NT2/D1 (cell line): Measurements from ENCODE around the gene SLC8A1.

Experiments
- DNase-seq: peaks from one replicate; pipeline ENCODE4 v3.0.0-alpha.2; 2011; ENCODE audit warnings: low read depth, low spot score
- H3K27me3 ChIP-seq: 2 replicates; pipeline ENCODE4 v1.6.0; 2011; ENCODE audit warnings: mild to moderate bottlenecking; ENCODE audit not compliant: insufficient read length, insufficient read depth
- H3K36me3 ChIP-seq: 2 replicates; pipeline ENCODE4 v1.6.1; 2011; ENCODE audit warnings: mild to moderate bottlenecking, low read length, mixed read lengths; ENCODE audit not compliant: insufficient read depth, insufficient read length
- H3K4me1 ChIP-seq: 2 replicates; pipeline ENCODE4 v1.5.1; 2011; ENCODE audit not compliant: insufficient read depth, insufficient read length
- H3K4me3 ChIP-seq: 2 replicates; pipeline ENCODE4 v1.5.1; 2011; ENCODE audit warnings: low read depth; ENCODE audit not compliant: insufficient read length
- H3K9ac ChIP-seq: 2 replicates; pipeline ENCODE4 v1.6.0; 2011; ENCODE audit warnings: low read depth; ENCODE audit not compliant: insufficient read length
- H3K9me3 ChIP-seq: 2 replicates; pipeline ENCODE4 v1.5.1; 2011; ENCODE audit warnings: mild to moderate bottlenecking, low read length; ENCODE audit not compliant: insufficient read depth
- SUZ12 ChIP-seq: IDR thresholded peaks from 2 replicates; pipeline ENCODE4 v1.6.1; 2011; ENCODE audit not compliant: insufficient read length, insufficient read depth; ENCODE audit errors: extremely low read depth
- YY1 ChIP-seq: IDR thresholded peaks from 2 replicates; pipeline ENCODE4 v1.6.1; 2011; ENCODE audit not compliant: insufficient read length, insufficient read depth
- ZNF274 ChIP-seq: IDR thresholded peaks from 2 replicates; pipeline ENCODE4 v1.6.1; 2011; ENCODE audit warnings: mild to moderate bottlenecking, low read depth, low read length

SLC8A1 gene

DNA sequence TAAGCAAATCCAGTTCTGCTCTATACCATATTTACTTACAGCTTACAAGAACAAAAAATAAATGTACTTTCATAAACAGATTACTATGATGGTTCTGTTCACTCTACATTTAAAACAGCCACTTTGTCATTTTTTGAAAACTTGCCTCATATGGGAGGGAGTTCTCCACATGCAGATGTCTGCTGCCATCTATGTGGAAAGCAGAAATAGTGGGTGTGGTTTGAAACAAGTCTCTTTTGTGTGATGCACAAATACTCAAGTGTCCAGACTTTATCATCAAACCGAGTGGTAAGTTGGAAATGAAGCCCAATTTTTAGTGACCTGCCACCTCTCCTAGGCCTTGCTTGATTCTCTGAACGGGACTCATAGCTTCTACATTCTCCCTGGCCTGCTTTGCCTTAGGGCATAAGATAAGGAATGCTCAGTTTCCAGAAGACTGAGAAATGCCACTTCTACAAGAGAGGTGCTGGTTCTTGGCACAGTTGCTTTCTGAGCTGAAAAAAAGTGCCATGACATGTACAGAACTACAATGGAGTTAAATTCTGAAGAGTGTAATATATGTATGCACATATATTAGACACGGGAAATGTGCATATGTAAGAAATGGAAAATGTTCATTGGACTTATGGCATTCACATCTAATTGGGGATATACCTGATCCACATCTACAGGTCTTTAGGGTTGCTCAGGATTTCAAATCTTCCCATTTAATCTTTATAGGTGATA, 221.0 kb downstream of the SLC8A1 start:
- no peaks in the 10 kb centered on the region for H3K27me3 ChIP-seq
- H3K4me3 ChIP-seq = no peak overlapping the region
- DNase-seq = no peak
- no peak for TF ChIP-seq ZNF274
- no peak for TF ChIP-seq YY1
- no peak for TF ChIP-seq SUZ12
- H3K9ac ChIP-seq = no peak overlapping the region
- no peaks in the 10 kb centered on the region for H3K9me3 ChIP-seq
- H3K4me1 ChIP-seq = no peaks in the 10 kb centered on the region
- H3K36me3 ChIP-seq = no peaks in the 10 kb centered on the region

GRCh38 chr2:40230186-40230585, 221.7 kb downstream of the SLC8A1 start:
- Histone ChIP-seq H3K9ac (no peak overlapping the region), H3K36me3 (no peaks in the 10 kb centered on the region), H3K9me3 (no peaks in the 10 kb centered on the region), H3K4me3 (no peak overlapping the region), H3K4me1 (no peaks in the 10 kb centered on the region), H3K27me3 (no peaks in the 10 kb centered on the region)
- DNase-seq = no peak
- TF ChIP-seq ZNF274 (no peak), SUZ12 (no peak), YY1 (no peak)

- H3K4me1 ChIP-seq = no peaks in the 10 kb centered on the region
- TF ChIP-seq SUZ12 (no peak), YY1 (no peak), ZNF274 (no peak)
- no peaks in the 10 kb centered on the region for H3K27me3 ChIP-seq
- H3K9me3 ChIP-seq = no peaks in the 10 kb centered on the region
- DNase-seq = no peak
- H3K36me3 ChIP-seq = no peaks in the 10 kb centered on the region
- H3K9ac ChIP-seq = no peak overlapping the region
- no peak overlapping the region for H3K4me3 ChIP-seq
Observed at GRCh38 chr2:40228310-40228709, 223.6 kb downstream of the SLC8A1 start.

DNA sequence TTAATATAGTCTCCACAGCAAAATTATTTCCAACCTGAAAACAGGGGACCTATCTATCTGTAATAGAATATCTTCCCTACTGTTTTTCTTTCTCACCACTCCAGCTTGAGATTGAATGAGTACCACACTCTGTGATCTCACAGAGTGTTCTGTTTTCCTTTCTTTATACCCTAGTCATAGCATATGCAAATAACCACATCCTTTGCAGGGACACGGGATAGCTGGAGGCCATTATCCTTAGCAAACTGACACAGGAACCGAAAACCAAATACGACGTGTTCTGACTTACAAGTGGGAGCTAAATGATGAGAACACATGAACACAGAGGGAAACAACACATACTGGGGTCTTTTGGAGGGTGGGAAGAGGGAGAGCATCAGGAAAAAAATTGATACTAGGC, 224.7 kb downstream of the SLC8A1 start:
- Histone ChIP-seq H3K27me3 (no peaks in the 10 kb centered on the region), H3K9ac (no peak overlapping the region), H3K4me3 (no peak overlapping the region), H3K36me3 (no peaks in the 10 kb centered on the region), H3K4me1 (no peaks in the 10 kb centered on the region), H3K9me3 (no peaks in the 10 kb centered on the region)
- no peak for DNase-seq
- TF ChIP-seq SUZ12 = no peak
- TF ChIP-seq ZNF274 = no peak
- no peak for TF ChIP-seq YY1

- Histone ChIP-seq H3K27me3 (no peaks in the 10 kb centered on the region), H3K36me3 (no peaks in the 10 kb centered on the region), H3K9ac (no peak overlapping the region), H3K4me1 (no peaks in the 10 kb centered on the region), H3K4me3 (no peak overlapping the region), H3K9me3 (no peaks in the 10 kb centered on the region)
- DNase-seq = no peak
- TF ChIP-seq SUZ12 = no peak
- TF ChIP-seq YY1 = no peak
- no peak for TF ChIP-seq ZNF274
Observed at GRCh38 chr2:40226637-40227036, 225.3 kb downstream of the SLC8A1 start.

DNA sequence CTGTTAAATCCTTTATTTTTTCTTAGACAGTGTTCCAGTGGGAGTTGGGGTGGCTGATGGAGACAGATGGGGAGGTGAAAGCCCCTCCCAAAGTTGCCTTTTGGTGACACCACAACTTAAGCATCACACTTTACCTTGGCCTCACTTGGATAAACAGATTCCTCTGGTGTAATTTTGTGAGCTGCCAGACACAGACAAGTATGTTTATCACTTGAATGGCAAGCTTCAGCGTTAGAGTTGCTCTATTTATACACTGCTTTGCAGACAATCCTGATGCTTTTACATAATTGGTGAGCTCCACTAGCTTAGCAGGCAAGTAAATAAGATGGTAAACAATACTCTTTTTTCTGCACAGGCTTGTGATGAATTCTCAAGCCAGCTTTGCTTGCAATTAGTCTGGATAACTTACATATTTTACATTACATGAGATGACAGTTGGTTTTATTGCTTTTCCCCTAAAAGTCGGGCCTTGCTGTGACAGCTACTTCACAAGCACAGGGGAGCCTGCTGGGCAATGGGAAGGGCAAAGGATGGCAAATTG, 226.2 kb downstream of the SLC8A1 start:
- Histone ChIP-seq H3K4me1 (no peaks in the 10 kb centered on the region), H3K36me3 (no peaks in the 10 kb centered on the region), H3K27me3 (no peaks in the 10 kb centered on the region), H3K9me3 (no peaks in the 10 kb centered on the region), H3K4me3 (no peak overlapping the region), H3K9ac (no peak overlapping the region)
- DNase-seq = no peak
- TF ChIP-seq SUZ12 = no peak
- TF ChIP-seq ZNF274 = no peak
- no peak for TF ChIP-seq YY1

DNA sequence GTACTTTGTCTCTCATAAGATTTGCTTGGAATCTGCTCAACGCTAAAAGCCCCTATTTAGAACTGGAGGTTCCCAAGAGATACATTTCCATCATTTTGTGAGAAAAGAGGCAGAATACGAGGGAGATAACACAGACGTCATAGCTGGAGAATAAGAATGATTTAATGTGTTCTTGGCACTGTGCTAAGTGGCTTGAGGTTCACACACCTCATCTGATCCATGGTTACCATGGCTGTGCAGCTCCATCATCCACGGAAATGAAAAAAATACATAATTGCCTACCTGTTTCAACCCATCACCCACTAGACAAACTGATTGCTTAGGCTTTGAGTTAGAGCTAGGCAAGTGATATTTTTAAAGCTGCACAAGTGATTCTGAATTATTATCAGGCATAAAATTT, 227.6 kb downstream of the SLC8A1 start:
- TF ChIP-seq YY1 = no peak
- TF ChIP-seq SUZ12 = no peak
- TF ChIP-seq ZNF274 = no peak
- no peak for DNase-seq

More for the DNA sequence above, 227.6 kb downstream of the SLC8A1 start:
- H3K4me1 ChIP-seq = no peaks in the 10 kb centered on the region
- H3K36me3 ChIP-seq = no peaks in the 10 kb centered on the region
- H3K4me3 ChIP-seq = no peak overlapping the region
- no peak overlapping the region for H3K9ac ChIP-seq
- H3K27me3 ChIP-seq = no peaks in the 10 kb centered on the region
- H3K9me3 ChIP-seq = no peaks in the 10 kb centered on the region
